ENCODE data around the gene STARD13.

Gene STARD13

GRCh38 chr13:33330483-33330882, 44.9 kb upstream of the STARD13 start:
- TF ChIP-seq FOXM1 (IDR thresholded peaks at IDR 0.05; ENCODE audit: borderline replicate concordance, low read depth) (no peak), USF1 (IDR thresholded peaks at IDR 0.05) (no peak), CREB1 (IDR thresholded peaks at IDR 0.05; ENCODE audit: low read depth) (no peak), RAD21 (IDR thresholded peaks at IDR 0.05; ENCODE audit: low read depth) (no peak), NFIC (IDR thresholded peaks at IDR 0.05) (no peak), MAX (IDR thresholded peaks at IDR 0.05) (no peak), EP300 (IDR thresholded peaks at IDR 0.05; ENCODE audit: borderline replicate concordance) (no peak), YY1 (IDR thresholded peaks at IDR 0.05; ENCODE audit: low read depth) (no peak), ZBTB7A (IDR thresholded peaks at IDR 0.05; ENCODE audit: low read depth) (no peak), CEBPB (IDR thresholded peaks at IDR 0.05) (no peak), EGR1 (IDR thresholded peaks at IDR 0.05) (no peak)

GRCh38 chr13:33328701-33329100, 43.1 kb upstream of the STARD13 start:
- TF ChIP-seq EP300 (IDR thresholded peaks at IDR 0.05; ENCODE audit: borderline replicate concordance) (no peak), CEBPB (IDR thresholded peaks at IDR 0.05) (0 out of 2 replicates have a peak, but pooled peaks have one; percentile 8)

GRCh38 chr13:33326723-33327122, 41.2 kb upstream of the STARD13 start:
- TF ChIP-seq TEAD4 (IDR thresholded peaks at IDR 0.05), result no peak
- TF ChIP-seq EGR1 (IDR thresholded peaks at IDR 0.05), result no peak
- TF ChIP-seq CEBPB (IDR thresholded peaks at IDR 0.05), result no peak
- no peak for TF ChIP-seq CREB1 (IDR thresholded peaks at IDR 0.05; ENCODE audit: low read depth)
- TF ChIP-seq EP300 (IDR thresholded peaks at IDR 0.05; ENCODE audit: borderline replicate concordance), result no peak
- no peak for TF ChIP-seq FOXM1 (IDR thresholded peaks at IDR 0.05; ENCODE audit: borderline replicate concordance, low read depth)
- TF ChIP-seq USF1 (IDR thresholded peaks at IDR 0.05), result no peak
- no peak for TF ChIP-seq TCF12 (IDR thresholded peaks at IDR 0.05; ENCODE audit: low read depth)
- no peak for TF ChIP-seq MAX (IDR thresholded peaks at IDR 0.05)
- TF ChIP-seq RAD21 (IDR thresholded peaks at IDR 0.05; ENCODE audit: low read depth), result no peak
- TF ChIP-seq ZBTB7A (IDR thresholded peaks at IDR 0.05; ENCODE audit: low read depth), result no peak
- no peak for TF ChIP-seq TAF1 (IDR thresholded peaks at IDR 0.05; ENCODE audit: low read depth)
- no peak for TF ChIP-seq REST (IDR thresholded peaks at IDR 0.05; ENCODE audit: low read depth)
- TF ChIP-seq NFIC (IDR thresholded peaks at IDR 0.05), result no peak
- TF ChIP-seq YY1 (IDR thresholded peaks at IDR 0.05; ENCODE audit: low read depth), result no peak

- TF ChIP-seq USF1 (IDR thresholded peaks at IDR 0.05) (no peak), TAF1 (IDR thresholded peaks at IDR 0.05; ENCODE audit: low read depth) (no peak), CEBPB (IDR thresholded peaks at IDR 0.05) (no peak), ZBTB7A (IDR thresholded peaks at IDR 0.05; ENCODE audit: low read depth) (no peak), EP300 (IDR thresholded peaks at IDR 0.05; ENCODE audit: borderline replicate concordance) (no peak), NFIC (IDR thresholded peaks at IDR 0.05) (no peak), YY1 (IDR thresholded peaks at IDR 0.05; ENCODE audit: low read depth) (no peak)
Observed at GRCh38 chr13:33326246-33326645, 40.7 kb upstream of the STARD13 start.

GRCh38 chr13:33323801-33324510, 38.4 kb upstream of the STARD13 start:
- no peak for TF ChIP-seq USF1 (IDR thresholded peaks at IDR 0.05)
- TF ChIP-seq TEAD4 (IDR thresholded peaks at IDR 0.05), result no peak
- TF ChIP-seq NFIC (IDR thresholded peaks at IDR 0.05), result no peak
- TF ChIP-seq TAF1 (IDR thresholded peaks at IDR 0.05; ENCODE audit: low read depth), result no peak
- no peak for TF ChIP-seq ZBTB7A (IDR thresholded peaks at IDR 0.05; ENCODE audit: low read depth)
- TF ChIP-seq EGR1 (IDR thresholded peaks at IDR 0.05), result no peak
- no peak for TF ChIP-seq CREB1 (IDR thresholded peaks at IDR 0.05; ENCODE audit: low read depth)
- TF ChIP-seq EP300 (IDR thresholded peaks at IDR 0.05; ENCODE audit: borderline replicate concordance), result no peak
- no peak for TF ChIP-seq TCF12 (IDR thresholded peaks at IDR 0.05; ENCODE audit: low read depth)
- TF ChIP-seq FOXM1 (IDR thresholded peaks at IDR 0.05; ENCODE audit: borderline replicate concordance, low read depth), result no peak
- no peak for TF ChIP-seq RAD21 (IDR thresholded peaks at IDR 0.05; ENCODE audit: low read depth)
- TF ChIP-seq CEBPB (IDR thresholded peaks at IDR 0.05), result no peak
- no peak for TF ChIP-seq YY1 (IDR thresholded peaks at IDR 0.05; ENCODE audit: low read depth)

- TF ChIP-seq ZBTB7A (IDR thresholded peaks at IDR 0.05; ENCODE audit: low read depth) (no peak), NFIC (IDR thresholded peaks at IDR 0.05) (no peak), TEAD4 (IDR thresholded peaks at IDR 0.05) (no peak), EP300 (IDR thresholded peaks at IDR 0.05; ENCODE audit: borderline replicate concordance) (no peak), MAX (IDR thresholded peaks at IDR 0.05) (no peak), RAD21 (IDR thresholded peaks at IDR 0.05; ENCODE audit: low read depth) (no peak), CEBPB (IDR thresholded peaks at IDR 0.05) (no peak), TAF1 (IDR thresholded peaks at IDR 0.05; ENCODE audit: low read depth) (no peak), CREB1 (IDR thresholded peaks at IDR 0.05; ENCODE audit: low read depth) (no peak)
Observed at GRCh38 chr13:33322965-33323668, 37.6 kb upstream of the STARD13 start.

Measured in Ishikawa (cell line).